ENCODE measurements around the gene NXNL1. TPM values are rescaled to one million over a fixed set of nuclear protein-coding genes. Genes with fewer than 3 reads are reported as not detected.
A peak's percentile ranks its signal among the peaks of the same experiment; 100 is the strongest.

NXNL1 gene
- total and polyA plus RNA-seq, 9 of the 15 experiments (the other 6 are each of a cell fraction or from before 2014, with no cell fraction given): not detected

- no peak for TF ChIP-seq SNAPC5 (CRISPR knock-in tag; IDR thresholded peaks at IDR 0.05)
- no peak for TF ChIP-seq FOXM1 (IDR thresholded peaks at IDR 0.05; ENCODE audit: low read depth)
- no peak for TF ChIP-seq FOXM1 (CRISPR knock-in tag; IDR thresholded peaks at IDR 0.05; ENCODE audit: low read depth)
- no peak for TF ChIP-seq ZNF41 (CRISPR knock-in tag; conservative IDR thresholded peaks at IDR 0.05)
- 0 out of 2 replicates have a peak, but pooled peaks have one; percentile 61 for TF ChIP-seq HBP1 (CRISPR knock-in tag; IDR thresholded peaks at IDR 0.05)
- TF ChIP-seq ZEB2 (IDR thresholded peaks at IDR 0.05): no peak
- no peak for TF ChIP-seq BRD9 (IDR thresholded peaks at IDR 0.05; ENCODE audit: low read depth, partially characterized antibody)
- TF ChIP-seq MGA (IDR thresholded peaks at IDR 0.05): no peak
- no peak for TF ChIP-seq TEAD1 (CRISPR knock-in tag; IDR thresholded peaks at IDR 0.05)
- no peak for TF ChIP-seq E2F6 (IDR thresholded peaks at IDR 0.05; ENCODE audit: borderline replicate concordance in 1 of 2, extremely low read depth in 1 of 2, insufficient read depth in 1 of 2, insufficient read length in 1 of 2, low read depth in 1 of 2, low read length in 1 of 2, poor library complexity in 1 of 2, severe bottlenecking in 1 of 2)
- TF ChIP-seq POLR2B (IDR thresholded peaks at IDR 0.05; ENCODE audit: low read depth, partially characterized antibody): no peak
- no peak for TF ChIP-seq SIN3B (IDR thresholded peaks at IDR 0.05; ENCODE audit: low read depth)
Measured at GRCh38 chr19:17467471-17468301, 7.0 kb upstream of the NXNL1 start (continued).
